T-cell (primary cell): ENCODE data around the gene MORN5. TPM values are rescaled to one million over a fixed set of nuclear protein-coding genes. Genes with fewer than 3 reads are reported as not detected.
A peak's percentile ranks its signal among the peaks of the same experiment; 100 is the strongest.

Experiments used
- ATAC-seq, 4 experiments: fragments of 200-7000 bp in 3 of 4; fragments of 150-1000 bp in 1 of 4; cut with Tn5 transposase; replicated peaks in 1 of 4; 1 replicate in 3 of 4; 2 replicates in 1 of 4; pipeline ENCODE4 v1.10.0; 2021; ENCODE audit warnings: moderate library complexity in 3 of 4, mild to moderate bottlenecking in 2 of 4, moderate number of reproducible peaks in 1 of 4
- CTCF ChIA-PET, 2 donors: fragments of 300-600 bp; sonication (Branson Sonifier 250); formaldehyde crosslinking; loops; one replicate each; lab custom pipeline; 2022; ENCODE audit warnings: antibody characterized with exemption in 2 of 2; lab: Charles Lee
- POLR2A ChIA-PET, 2 donors: fragments of 300-600 bp; sonication (Branson Sonifier 250); formaldehyde crosslinking; loops; one replicate each; lab custom pipeline; 2022; ENCODE audit warnings: antibody characterized with exemption in 2 of 2; lab: Charles Lee
- DNase-seq, 35 experiments: peaks; one replicate each; pipeline versions ENCODE4 v3.0.0 to v3.0.0-alpha.2; 2013 to 2023
- H3K27ac ChIP-seq: one replicate; pipeline ENCODE4 v1.5.1; 2013; ENCODE audit warnings: low read length
- H3K27me3 ChIP-seq, 2 experiments: replicated peaks in 1 of 2; 1 replicate in 1 of 2; 2 replicates in 1 of 2; pipeline versions ENCODE4 v1.6.1 to v1.7.0; 2013; ENCODE audit warnings: low read length in 1 of 2, mixed read lengths in 1 of 2; ENCODE audit not compliant: control insufficient read depth in 2 of 2, insufficient read depth in 2 of 2; ENCODE audit errors: extremely low read depth in 1 of 2
- H3K36me3 ChIP-seq, 2 donors: 1 replicate in 1 of 2; 2 replicates in 1 of 2; pipeline versions ENCODE4 v1.6.1 to v1.7.0; 2013; ENCODE audit warnings: low read length in 1 of 2; ENCODE audit not compliant: control insufficient read depth in 2 of 2, insufficient read depth in 1 of 2; ENCODE audit errors: extremely low read depth in 1 of 2
- H3K4me1 ChIP-seq, 2 experiments: 1 replicate in 1 of 2; 2 replicates in 1 of 2; pipeline versions ENCODE4 v1.6.1 to v1.7.0; 2013; ENCODE audit warnings: low read length in 2 of 2, mixed read lengths in 1 of 2; ENCODE audit not compliant: insufficient read depth in 2 of 2, control insufficient read depth in 1 of 2; ENCODE audit errors: extremely low read depth in 1 of 2
- H3K4me3 ChIP-seq, 2 donors: 1 replicate in 1 of 2; 2 replicates in 1 of 2; pipeline versions ENCODE4 v1.5.1 to v1.7.0; 2013; ENCODE audit warnings: mild to moderate bottlenecking in 2 of 2, low read length in 1 of 2, moderate library complexity in 1 of 2; ENCODE audit not compliant: control insufficient read depth in 1 of 2; ENCODE audit errors: extremely low read depth in 1 of 2
- H3K9me3 ChIP-seq: 2 replicates; pipeline ENCODE4 v1.7.0; 2013
- H3K27ac Mint-ChIP-seq, 2 donors: one replicate each; pipeline ENCODE4 v1.8.0; 2020 to 2021; ENCODE audit warnings: mild to moderate bottlenecking in 2 of 2, mixed read lengths in 2 of 2
- H3K27me3 Mint-ChIP-seq, 2 donors: one replicate each; pipeline ENCODE4 v1.8.0; 2021 to 2022; ENCODE audit warnings: mixed read lengths in 2 of 2
- H3K36me3 Mint-ChIP-seq: one replicate; pipeline ENCODE4 v1.8.0; 2021; ENCODE audit warnings: mixed read lengths
- H3K4me1 Mint-ChIP-seq, 3 donors: one replicate each; pipeline ENCODE4 v1.8.0; 2020 to 2022; ENCODE audit warnings: mixed read lengths in 3 of 3, mild to moderate bottlenecking in 1 of 3
- H3K4me3 Mint-ChIP-seq, 3 donors: one replicate each; pipeline ENCODE4 v1.8.0; 2020 to 2022; ENCODE audit warnings: mild to moderate bottlenecking in 3 of 3, mixed read lengths in 3 of 3, moderate library complexity in 3 of 3
- H3K9me3 Mint-ChIP-seq, 3 donors: one replicate each; pipeline ENCODE4 v1.8.0; 2020 to 2022; ENCODE audit warnings: mixed read lengths in 3 of 3
- WGBS: methylation state at CpG from one replicate; pipeline ENCODE4 v1.1.5; 2013; ENCODE audit warnings: missing lambda C conversion rate; ENCODE audit not compliant: insufficient coverage; 5-methylcytosine and 5-hydroxymethylcytosine counted together
- total RNA-seq, 35 experiments: library from RNA in 6 of 35; stranded (reverse) in 6 of 35; fragments of 120-200 nt in 1 of 35; gene quantifications; one replicate each; pipeline versions ENCODE4 v1.2.1 to v1.2.4 and lab custom pipeline; 2013 to 2026

MORN5 gene
- total RNA-seq, 5 donors from 2014 or later (not counting 1 experiment from before 2014, with no cell fraction given), result not detected

DNA sequence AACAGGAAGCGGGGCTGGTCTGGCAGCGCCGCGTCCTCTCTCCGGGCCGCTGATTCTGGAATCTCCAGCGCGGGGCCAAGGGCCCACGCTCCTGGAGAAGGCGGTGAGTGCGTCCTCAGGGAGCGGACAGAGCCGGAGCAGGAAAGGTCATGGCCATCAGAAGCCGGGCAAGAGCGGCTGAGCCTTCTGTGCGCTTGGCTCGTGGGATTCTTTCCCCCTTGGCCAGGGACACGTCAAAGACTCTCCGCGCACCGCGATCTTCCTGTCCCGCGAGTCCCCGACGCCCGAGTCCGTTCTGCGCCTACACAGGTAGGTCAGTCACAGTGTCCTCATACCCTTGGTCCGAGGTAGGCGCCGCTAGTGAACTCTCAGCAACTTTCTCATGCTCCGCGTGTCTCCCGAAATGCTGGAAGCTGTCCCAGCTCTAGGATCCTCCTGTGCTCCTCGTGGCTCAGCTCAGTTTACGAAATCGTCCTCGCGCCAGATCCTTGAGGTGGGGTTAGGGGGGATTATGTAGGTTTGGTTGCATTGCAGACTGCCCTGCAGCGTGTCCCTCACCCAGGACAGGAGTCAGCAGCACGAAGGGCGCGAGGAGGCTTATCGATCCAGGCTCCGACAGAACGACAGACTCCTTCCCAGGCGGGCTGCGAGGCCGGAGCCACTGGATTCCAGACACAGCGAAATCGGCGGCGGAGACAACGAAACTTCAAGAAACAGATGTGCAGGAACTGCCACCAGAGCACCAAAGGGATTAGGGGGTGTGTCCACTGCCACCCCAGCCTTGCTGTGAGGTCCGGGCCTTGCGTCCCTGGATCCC is 60.4 kb downstream of the MORN5 start:
- ATAC-seq (no peak), DNase-seq (no peak)
- Mint-ChIP-seq H3K4me1 (peaks cover 23 to 39% (median 39%) of the 10 kb centered on the region in 3 donors), H3K27me3 (peaks cover 84 to 94% of the 10 kb centered on the region in 2 donors), H3K27ac (no peak overlapping the region), H3K36me3 (no peaks in the 10 kb centered on the region), H3K4me3 (peak overlapping the region; percentile 3 to 71 (median 17)), H3K9me3 (no peaks in the 10 kb centered on the region)
- Histone ChIP-seq H3K4me3 (peak overlapping the region in 1 of 2 donors; percentile 46), H3K9me3 (no peaks in the 10 kb centered on the region), H3K27me3 (peaks cover 3 to 85% of the 10 kb centered on the region in 2 experiments), H3K36me3 (no peaks in the 10 kb centered on the region), H3K27ac (no peak overlapping the region), H3K4me1 (peaks cover 0 to 26% of the 10 kb centered on the region in 2 experiments)
- WGBS, result 34% methylated on average over 52 of the region's 57 CpGs
- CTCF ChIA-PET, result no interaction called here
- POLR2A ChIA-PET, result no interaction called here

DNA sequence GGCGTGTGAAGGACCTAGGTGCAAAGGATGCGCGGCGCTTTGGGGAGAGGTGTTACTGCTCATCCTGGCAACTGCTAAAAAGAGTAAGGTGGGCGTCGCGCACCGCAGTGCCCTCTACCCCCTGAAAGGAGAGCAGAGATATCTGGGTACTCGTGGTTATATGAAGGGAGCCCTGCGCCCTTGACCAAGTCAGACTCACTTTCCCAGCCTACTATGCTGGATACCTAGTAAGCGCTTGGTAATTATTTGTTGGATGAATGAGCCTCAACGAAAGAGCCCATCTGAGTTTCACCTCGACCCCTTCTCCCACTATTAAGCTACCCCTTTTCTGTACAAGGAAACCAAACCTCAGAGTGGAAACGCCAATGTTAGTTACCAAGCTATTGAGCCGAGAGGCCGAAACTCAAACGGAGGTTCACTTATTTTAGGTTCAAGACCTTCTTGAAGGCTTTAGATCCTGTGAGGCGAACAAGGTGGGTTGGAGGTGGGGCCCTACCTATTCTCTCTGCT is 61.0 kb downstream of the MORN5 start:
- DNase-seq (no peak), ATAC-seq (no peak)
- H3K27ac Mint-ChIP-seq, result no peak overlapping the region
- ChIA-PET CTCF (no interaction called here), POLR2A (no interaction called here)
- Histone ChIP-seq H3K27ac (no peak overlapping the region), H3K9me3 (no peaks in the 10 kb centered on the region), H3K4me1 (peaks cover 0 to 26% of the 10 kb centered on the region in 2 experiments), H3K4me3 (no peak overlapping the region), H3K27me3 (peaks cover 3 to 86% of the 10 kb centered on the region in 2 experiments), H3K36me3 (no peaks in the 10 kb centered on the region)
- peaks cover 25 to 39% (median 39%) of the 10 kb centered on the region in 3 donors for H3K4me1 Mint-ChIP-seq
- peak overlapping the region in 1 of 3 donors; percentile 71 for H3K4me3 Mint-ChIP-seq
- no peaks in the 10 kb centered on the region for H3K36me3 Mint-ChIP-seq
- peaks cover 86 to 94% of the 10 kb centered on the region in 2 donors for H3K27me3 Mint-ChIP-seq
- 55% methylated on average over 6 of the region's 18 CpGs for WGBS
- no peaks in the 10 kb centered on the region for H3K9me3 Mint-ChIP-seq

DNA sequence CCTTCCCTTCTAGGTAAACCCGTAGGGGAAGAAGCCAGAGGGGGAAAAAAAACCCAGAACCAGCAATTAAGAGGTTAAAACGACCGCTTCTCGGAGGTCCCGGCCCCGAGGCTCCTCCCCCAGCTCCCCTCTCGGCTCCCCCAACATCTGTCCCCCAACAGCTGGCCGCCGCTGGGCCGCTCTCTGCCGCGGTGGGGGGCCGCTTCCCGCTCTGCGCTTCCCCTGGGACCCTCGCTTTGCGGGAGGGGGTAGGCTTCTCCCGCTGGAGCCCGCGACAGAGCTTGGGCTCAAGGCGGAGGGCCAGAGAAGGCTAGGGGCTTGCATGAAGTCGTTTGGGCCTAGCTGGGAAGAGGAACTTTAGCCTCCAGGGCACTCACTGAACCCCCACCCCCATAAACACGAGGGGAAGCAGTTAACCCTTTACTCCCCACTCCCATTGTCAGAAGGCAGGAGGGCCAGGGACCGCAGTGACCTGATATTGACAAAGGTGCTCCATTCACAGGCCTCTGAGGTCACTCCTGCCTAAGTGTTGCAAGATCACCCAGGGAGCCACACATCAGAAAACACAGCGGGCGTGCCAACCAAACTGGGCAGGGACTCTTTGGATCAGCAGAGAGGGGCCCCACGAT is 61.6 kb downstream of the MORN5 start:
- peaks cover 0 to 26% of the 10 kb centered on the region in 2 experiments for H3K4me1 ChIP-seq
- ChIA-PET CTCF (no interaction called here), POLR2A (no interaction called here)
- Mint-ChIP-seq H3K27me3 (peaks cover 82 to 91% of the 10 kb centered on the region in 2 donors), H3K27ac (no peak overlapping the region), H3K9me3 (no peaks in the 10 kb centered on the region), H3K36me3 (no peaks in the 10 kb centered on the region), H3K4me1 (peaks cover 25 to 39% (median 39%) of the 10 kb centered on the region in 3 donors), H3K4me3 (no peak overlapping the region)
- WGBS, result 56% methylated on average over 3 of the region's 27 CpGs
- ATAC-seq (no peak), DNase-seq (no peak)
- H3K36me3 ChIP-seq, result no peaks in the 10 kb centered on the region
- no peaks in the 10 kb centered on the region for H3K9me3 ChIP-seq
- H3K27me3 ChIP-seq, result peaks cover 3 to 84% of the 10 kb centered on the region in 2 experiments
- H3K27ac ChIP-seq, result no peak overlapping the region
- no peak overlapping the region for H3K4me3 ChIP-seq

DNA sequence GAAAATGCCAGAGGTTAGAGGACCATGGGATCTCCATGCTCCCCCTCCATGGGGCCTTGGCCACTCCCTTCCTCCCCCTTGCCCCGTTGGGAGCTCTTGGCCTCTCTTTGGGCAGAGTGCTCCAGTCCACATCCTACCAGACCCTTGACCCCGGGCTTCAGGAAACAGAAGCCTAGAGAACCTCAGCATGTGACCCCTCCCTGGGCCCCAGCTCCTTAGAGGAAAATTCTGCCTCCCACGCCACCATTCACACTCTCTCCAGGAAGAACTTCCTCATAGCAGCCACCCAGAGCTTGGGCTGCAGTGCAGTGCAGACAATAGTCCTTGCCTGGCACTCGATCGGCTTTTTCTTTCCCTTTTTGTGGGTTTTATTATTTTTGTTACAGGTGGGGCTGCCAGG is 63.1 kb downstream of the MORN5 start:
- ChIA-PET CTCF (interaction anchor here in 1 of 2 donors (0.9 kb wide), 1 partner anchor 128 kb away, joined by 3 read pairs; no protein-coding TSS in a partner anchor), POLR2A (no interaction called here)
- ATAC-seq, result no peak
- no peak for DNase-seq
- no peak overlapping the region for H3K4me3 ChIP-seq
- H3K4me1 ChIP-seq, result peaks cover 0 to 26% of the 10 kb centered on the region in 2 experiments
- H3K36me3 ChIP-seq, result no peaks in the 10 kb centered on the region
- H3K27me3 Mint-ChIP-seq, result peaks cover 82 to 93% of the 10 kb centered on the region in 2 donors
- no peak overlapping the region for H3K4me3 Mint-ChIP-seq
- H3K27ac Mint-ChIP-seq, result no peak overlapping the region
- H3K27ac ChIP-seq, result no peak overlapping the region
- no peaks in the 10 kb centered on the region for H3K9me3 ChIP-seq
- peaks cover 3 to 83% of the 10 kb centered on the region in 2 experiments for H3K27me3 ChIP-seq
- H3K9me3 Mint-ChIP-seq, result no peaks in the 10 kb centered on the region
- 30% methylated on average over 2 of the region's 5 CpGs for WGBS
- peaks cover 28 to 40% (median 39%) of the 10 kb centered on the region in 3 donors for H3K4me1 Mint-ChIP-seq
- no peaks in the 10 kb centered on the region for H3K36me3 Mint-ChIP-seq

DNA sequence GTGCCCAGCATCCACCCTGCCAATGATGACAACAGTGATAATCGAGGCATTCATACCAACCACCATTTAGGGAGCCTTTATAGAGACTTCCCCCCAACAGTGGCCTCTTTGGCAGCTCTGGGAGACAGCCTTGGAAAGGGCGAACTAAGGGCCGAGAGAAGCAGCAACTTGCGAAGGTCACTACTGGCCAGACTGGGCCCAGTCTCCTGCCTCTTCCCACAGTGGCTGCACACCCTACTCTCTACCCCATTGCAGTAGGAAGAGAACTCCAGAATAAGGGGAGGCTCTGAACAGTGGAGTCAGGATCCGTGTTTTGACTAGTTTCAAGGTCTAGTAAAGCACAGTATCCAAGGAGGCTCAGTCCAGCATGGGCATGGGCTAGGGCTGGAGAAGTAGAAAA is 63.7 kb downstream of the MORN5 start:
- Mint-ChIP-seq H3K27me3 (peaks cover 75 to 86% of the 10 kb centered on the region in 2 donors), H3K27ac (no peak overlapping the region), H3K4me1 (peaks cover 23 to 33% (median 32%) of the 10 kb centered on the region in 3 donors), H3K4me3 (no peak overlapping the region), H3K9me3 (no peaks in the 10 kb centered on the region), H3K36me3 (no peaks in the 10 kb centered on the region)
- DNase-seq (no peak), ATAC-seq (no peak)
- no peak overlapping the region for H3K4me3 ChIP-seq
- no peaks in the 10 kb centered on the region for H3K36me3 ChIP-seq
- WGBS, result 85% methylated on average over 3 of the region's 5 CpGs
- H3K9me3 ChIP-seq, result no peaks in the 10 kb centered on the region
- no peak overlapping the region for H3K27ac ChIP-seq
- H3K4me1 ChIP-seq, result peaks cover 0 to 29% of the 10 kb centered on the region in 2 experiments
- ChIA-PET POLR2A (no interaction called here), CTCF (no interaction called here)
- peaks cover 3 to 82% of the 10 kb centered on the region in 2 experiments for H3K27me3 ChIP-seq

DNA sequence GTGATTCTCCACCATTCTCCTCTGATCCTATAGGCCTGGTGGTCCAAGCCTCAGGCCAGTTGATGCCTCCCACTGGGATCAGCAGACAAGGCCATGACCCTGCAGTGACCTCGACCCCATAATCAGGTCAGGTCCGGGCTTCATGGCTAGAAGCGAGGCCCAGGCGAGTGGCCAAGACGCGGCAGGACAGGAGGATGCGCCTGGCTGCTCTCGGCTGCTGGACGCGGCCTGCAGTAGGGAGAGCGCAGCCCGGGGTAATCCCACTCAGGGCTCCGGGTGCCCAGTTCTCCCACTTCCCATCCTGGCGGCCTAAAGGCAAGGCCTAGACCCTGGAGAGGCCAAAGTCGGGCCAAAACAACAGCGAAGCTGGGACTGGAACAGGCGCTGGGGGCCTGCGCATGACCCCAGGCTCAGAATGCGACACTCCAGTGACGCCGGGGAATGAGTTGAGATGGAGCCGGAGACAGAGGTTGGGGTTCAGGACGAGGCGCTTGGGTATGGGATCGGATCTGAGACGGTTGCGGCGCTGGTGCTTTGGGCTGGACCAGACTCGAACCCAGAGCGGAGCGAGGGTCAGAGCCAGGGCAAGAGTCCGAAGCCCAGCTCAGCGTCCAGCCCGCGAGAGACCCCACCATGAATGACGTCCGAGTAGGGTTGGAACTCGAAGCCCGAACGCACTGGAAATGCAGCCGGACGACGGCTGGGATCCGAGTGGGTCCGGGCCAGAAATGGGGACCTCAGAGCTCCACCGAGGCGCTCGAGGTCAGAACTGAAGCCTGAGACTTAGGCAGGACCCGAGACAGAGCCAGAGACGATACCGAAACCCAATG is 65.8 kb downstream of the MORN5 start:
- CTCF ChIA-PET, result no interaction called here
- no peak for DNase-seq
- no peak overlapping the region for H3K27ac Mint-ChIP-seq
- no peak for ATAC-seq
- POLR2A ChIA-PET, result no interaction called here
- Histone ChIP-seq H3K36me3 (no peaks in the 10 kb centered on the region), H3K27ac (no peak overlapping the region), H3K9me3 (no peaks in the 10 kb centered on the region), H3K4me1 (peaks cover 0 to 13% of the 10 kb centered on the region in 2 experiments), H3K4me3 (no peak overlapping the region), H3K27me3 (peaks cover 9 to 71% of the 10 kb centered on the region in 2 experiments)
- H3K9me3 Mint-ChIP-seq, result no peaks in the 10 kb centered on the region
- no peaks in the 10 kb centered on the region for H3K36me3 Mint-ChIP-seq
- 89% methylated on average over 47 of the region's 51 CpGs for WGBS
- peaks cover 58 to 65% of the 10 kb centered on the region in 2 donors for H3K27me3 Mint-ChIP-seq
- peaks cover 5 to 12% (median 11%) of the 10 kb centered on the region in 3 donors for H3K4me1 Mint-ChIP-seq
- H3K4me3 Mint-ChIP-seq, result no peak overlapping the region
